ENCODE data around the gene CDH13.

CDH13 gene

DNA sequence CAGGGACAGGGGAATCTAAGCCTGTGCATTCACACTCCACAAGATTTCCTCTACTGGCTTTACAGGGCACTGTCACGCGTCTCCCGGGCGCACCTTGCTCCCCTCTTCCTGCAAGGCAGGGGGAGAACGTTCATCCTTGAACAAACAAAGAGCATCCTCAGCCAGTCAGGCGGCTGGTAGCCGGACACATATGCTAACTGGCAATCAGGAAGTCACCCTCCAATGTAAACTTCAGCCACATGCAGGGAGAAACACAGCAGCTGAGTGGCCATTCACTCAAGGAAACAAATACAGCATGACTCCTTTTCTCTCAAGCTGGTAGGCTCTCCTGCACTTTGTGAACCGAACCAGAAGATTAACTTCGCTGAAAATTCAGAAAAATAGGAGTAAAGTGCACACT, 1170.2 kb downstream of the CDH13 start:
- no peak for DNase-seq

DNA sequence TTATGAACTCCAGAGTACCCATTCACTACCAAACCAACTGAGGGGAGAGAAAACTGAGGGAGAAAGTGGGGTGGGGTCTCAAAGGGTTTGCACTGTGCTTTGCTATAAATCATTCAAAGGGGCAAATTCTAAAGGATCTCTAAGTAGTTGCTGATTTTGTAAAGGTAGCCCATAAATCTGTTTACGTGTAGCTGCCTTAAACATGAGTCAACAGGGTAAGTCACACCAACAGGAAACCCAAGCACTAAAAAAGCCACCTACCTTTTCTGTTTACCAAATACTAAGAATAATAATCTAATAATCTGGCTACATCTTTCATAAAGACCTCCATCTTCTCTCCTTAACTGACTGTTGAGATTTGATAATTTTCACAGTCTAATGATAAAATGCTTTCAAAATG, 1172.6 kb downstream of the CDH13 start:
- DNase-seq = no peak

DNA sequence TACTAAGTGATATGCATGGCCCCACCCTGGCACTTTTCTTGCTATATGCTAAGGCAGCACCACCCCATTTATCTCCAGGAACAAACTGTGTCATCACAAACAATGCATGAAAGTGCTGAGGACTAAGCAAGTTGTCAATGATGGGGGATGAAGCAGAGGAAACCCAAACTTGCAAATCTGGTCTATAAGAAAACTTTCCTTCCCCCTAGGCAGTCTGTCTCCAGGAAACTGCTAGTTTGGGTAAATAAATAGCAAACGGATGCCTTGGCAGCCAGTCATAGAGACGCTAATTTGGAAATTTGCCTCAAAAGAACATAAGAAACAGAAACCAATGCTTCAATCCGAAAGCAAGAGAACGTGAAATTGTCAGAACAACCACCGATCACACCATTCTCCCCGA, 1175.4 kb downstream of the CDH13 start:
- DNase-seq = no peak

DNA sequence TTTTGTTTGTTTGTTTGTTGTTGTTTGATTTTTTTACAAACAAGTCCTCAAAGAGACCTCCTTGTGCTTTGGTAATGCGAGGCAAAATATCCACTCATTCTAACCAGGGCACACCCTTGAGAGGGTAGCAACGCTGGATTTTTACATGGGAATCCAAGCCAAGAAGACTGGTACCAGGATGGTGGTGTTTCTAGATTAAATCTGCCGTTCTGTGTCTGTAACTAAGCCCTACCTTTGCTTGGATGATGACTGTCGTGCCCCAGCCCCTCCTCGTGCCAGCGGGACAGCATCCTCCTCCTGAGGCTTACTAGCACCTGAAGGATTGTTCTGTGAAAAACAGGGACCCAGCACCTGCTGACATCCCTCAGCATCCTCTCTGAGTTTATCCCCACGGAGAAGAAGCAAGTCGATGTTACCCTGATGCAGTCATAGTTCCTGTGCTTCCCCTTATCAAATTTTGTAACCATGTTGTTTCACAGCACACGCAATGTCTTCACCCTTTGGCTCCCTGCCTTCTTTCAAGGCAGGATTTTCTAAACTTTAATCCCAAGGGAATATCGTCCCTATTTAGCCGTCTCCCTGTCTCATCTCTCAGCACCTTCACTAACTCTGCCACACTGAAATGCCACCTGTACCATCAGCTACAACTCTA, 1175.9 kb downstream of the CDH13 start:
- peak; percentile 51 for DNase-seq

DNA sequence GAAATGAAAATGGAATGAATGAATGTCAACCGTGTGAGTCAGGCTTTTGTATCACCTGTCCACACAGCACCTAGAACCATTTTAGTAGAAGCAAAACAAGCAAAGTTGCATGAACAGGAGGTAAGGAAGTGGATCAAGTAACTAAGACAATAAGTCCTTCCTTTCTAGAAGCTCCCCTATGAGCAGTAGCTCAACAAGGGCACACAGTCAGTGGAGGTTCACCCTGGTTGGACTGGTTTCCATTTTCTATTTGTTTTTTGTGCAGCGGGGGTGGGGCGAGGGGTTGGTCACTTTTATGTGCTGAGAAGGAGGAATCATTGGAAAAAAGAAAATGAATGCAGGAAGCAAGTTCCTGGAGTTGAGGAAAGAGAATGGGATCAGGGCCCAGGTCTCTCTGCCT, 1177.0 kb downstream of the CDH13 start:
- DNase-seq = no peak

DNA sequence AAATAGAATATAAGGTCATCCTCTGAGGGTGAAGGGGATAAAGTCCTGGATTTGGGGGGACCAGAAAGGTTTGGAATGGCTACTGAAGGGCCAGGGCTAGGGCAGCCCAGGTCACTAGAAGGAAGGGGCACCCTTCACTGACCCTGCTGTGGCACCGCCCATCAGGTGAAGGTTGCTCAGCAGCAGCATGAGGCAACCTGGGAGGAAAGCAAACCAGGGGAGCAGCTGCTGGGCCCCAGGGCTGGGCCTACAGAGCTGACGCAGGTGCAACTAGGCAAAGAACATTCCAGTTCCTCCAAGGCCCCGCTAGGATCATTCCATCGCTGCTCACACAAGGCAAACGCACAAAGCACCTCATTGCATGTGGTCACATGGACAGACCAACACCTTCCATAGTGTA, 1177.6 kb downstream of the CDH13 start:
- no peak for DNase-seq

DNA sequence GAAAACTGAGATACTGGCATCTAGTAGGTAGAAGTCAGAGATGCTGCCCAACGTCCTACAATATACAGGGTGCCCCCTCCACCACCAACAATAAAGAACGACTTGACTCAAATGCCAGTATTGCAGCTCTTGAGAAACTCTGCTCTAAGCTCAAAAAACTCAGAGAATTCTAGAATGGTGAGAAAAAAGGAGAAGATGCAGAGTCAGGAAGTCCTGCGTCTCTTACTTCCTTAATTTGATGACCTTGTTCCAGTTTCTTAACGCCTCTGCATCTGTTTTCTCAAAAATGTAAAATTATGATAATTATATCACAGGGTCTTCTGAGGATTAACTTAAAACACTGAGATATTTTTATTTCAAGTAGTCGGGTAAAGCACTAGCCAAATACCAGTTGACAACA, 1179.3 kb downstream of the CDH13 start:
- peak; percentile 89 for DNase-seq

DNA sequence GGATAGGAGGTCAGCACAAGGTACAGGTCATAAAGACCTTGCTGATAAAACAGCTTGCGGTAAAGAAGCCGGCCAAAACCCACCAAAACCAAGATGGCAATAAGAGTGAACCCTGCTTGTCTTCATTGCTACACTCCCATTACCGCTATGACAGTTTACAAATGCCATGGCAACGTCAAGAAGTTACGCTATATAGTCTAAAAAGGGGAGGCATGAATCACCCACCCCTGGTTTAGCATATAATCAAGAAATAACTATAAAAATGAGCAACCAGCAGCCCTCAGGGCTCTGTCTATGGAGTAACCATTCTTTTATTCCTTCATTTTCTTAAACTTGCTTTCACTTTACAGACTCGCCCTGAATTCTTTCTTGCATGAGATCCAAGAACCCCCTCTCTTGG, 1180.0 kb downstream of the CDH13 start:
- peak; percentile 37 for DNase-seq

DNA sequence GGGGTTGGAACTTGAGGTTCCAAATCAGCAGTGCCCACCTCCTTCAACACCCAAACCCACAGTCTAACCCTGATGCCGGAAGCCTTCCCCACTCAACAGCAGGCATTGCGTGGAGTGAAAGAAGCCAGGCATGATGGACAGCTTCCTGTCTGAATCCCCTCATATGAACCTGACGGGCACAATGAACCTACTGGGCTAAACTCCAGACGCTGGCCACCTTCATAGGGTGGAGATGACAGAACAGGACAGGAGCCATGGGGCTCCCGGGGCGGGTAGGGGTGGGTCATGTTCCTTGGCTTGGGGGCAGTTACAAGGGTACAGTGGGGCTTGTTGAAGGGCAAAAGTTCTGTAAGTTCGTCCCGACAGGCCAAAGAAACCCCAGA, 1180.5 kb downstream of the CDH13 start:
- no peak for DNase-seq

DNA sequence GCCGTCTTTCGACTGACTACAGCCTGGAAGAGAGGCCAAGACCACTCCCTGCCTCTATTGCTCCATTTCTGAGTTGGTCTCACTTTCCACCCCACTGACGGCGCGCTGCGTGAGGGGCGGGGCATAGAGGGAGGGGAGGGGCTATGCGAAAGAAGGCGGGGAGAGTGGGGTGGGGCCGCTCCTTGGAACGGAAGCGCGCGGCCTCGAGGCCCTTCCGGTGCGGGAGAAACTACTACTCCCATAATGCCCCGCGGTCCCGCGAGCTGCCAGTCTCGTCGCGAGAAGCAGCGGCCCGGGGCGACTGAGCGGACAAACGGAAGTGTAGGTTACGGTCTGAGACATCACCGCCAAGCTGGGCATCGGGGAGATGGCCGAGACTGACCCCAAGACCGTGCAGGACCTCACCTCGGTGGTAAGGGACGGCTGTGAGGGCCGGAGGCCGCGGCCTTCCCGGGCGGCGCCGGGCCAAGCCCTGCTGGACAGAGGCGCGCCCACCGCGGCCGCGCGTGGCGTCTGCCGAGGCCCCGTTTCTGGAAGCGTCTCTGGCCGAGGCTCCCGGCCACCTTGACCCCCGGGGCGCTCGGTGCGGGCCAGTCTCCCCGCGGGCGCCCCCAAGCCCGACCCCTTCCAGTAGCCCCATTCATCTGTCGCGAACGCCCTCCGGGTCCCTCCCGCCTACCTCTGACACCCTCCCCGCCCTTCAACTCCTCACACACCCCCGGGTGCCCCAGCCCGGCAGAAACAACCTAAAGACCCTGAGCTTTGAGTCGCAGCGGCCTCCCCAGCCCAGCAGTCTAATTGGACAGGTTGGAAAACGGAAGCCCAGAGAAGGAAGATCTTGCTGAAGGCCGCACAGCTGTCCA, 1181.2 kb downstream of the CDH13 start, which contains the start of gene HSBP1:
Gene HSBP1, plus strand, starts transcription at position 269 of the 863 bp plus-strand sequence. Its CDS starts 99 bp downstream, at position 368.
- DNase-seq = peak; percentile 97

DNA sequence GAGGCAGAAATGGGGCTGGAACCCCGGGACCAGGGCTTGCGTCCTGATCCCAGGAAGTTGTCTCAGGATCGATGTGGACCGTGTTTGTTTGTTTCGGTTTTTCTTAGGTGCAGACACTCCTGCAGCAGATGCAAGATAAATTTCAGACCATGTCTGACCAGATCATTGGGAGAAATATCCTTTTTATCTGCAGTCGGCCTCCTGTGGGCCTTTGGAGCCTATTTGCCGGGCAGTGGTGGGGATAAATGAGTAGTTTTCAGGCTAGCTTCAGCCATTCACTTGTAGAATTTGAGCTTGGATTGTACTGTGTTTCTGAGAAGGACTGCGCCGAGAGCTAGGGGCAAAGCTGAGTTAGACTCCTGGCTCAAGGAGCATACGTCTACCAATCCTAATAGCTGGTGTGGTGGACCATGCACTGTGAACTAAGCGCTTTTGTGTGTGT, 1181.8 kb downstream of the CDH13 start:
- no peak for DNase-seq

DNA sequence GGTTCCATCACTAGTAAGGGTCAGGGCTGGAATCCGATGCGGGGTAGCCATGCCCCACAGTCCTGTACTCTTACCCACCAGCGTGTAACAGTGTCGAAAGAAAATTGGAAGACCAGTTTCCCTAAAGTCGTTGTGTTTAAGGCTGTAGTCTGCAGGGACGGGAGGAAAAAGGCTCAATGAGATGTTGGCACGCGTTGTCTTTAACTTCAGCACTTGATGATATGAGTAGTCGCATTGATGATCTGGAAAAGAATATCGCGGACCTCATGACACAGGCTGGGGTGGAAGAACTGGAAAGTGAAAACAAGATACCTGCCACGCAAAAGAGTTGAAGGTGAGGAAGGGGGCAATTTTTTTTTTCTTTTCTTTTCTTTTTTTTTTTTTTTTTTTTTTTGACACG, 1182.3 kb downstream of the CDH13 start:
- no peak for DNase-seq

DNA sequence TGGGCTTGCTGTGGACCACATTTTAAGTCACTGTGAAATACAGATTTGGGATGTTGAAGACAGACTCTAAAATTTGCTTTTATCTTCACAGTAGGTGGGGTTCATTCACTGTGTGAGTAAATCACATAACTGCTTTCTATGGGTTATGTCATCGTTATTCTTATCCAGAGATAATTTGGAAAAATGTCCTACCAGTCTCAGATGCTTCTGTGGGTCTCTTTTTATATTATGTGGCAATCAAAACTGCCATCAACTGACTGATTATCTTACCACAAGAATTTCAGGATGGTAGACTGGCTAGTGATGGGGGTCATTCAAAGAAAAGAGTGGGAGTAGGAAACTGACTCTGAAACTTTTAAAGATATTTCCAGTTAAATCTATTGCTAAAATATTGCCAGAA, 1184.1 kb downstream of the CDH13 start:
- DNase-seq = no peak

DNA sequence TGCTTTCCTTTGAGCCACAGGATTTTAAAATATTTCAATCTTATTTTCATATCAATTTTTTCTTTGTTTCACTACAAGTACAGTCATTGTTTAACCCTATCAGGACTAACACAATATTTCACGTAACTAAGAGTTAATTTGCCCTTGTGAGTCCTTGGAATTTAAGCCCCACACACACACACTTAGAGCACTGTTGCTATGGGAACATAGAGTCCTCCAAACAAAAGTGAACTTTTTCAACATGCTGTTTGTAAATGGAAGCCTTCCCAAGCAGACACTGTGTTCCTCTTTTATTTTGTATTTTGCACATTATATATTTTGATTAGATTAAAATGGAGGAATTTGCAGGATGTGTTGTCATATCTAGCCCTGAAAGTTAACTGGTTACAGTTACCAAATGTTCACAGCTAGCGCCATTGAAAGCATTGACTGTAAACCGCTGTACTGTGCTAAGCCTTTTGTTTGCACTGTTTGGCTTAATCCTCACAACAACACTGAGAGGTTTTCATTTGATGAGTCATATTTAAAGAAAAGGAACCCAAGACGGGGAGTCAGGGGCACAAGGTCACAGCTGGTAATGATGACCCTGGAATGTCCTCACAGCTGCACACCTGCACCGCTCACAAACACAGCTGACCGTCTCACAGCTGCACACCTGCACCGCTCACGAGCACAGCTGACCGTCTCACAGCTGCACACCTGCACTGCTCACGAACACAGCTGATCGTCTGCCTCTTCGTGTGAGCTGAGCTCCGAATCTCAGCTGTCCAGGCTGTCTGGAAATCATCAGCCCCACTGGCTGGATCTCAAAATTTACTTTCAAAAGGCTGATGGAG, 1187.3 kb downstream of the CDH13 start:
- no peak for DNase-seq

DNA sequence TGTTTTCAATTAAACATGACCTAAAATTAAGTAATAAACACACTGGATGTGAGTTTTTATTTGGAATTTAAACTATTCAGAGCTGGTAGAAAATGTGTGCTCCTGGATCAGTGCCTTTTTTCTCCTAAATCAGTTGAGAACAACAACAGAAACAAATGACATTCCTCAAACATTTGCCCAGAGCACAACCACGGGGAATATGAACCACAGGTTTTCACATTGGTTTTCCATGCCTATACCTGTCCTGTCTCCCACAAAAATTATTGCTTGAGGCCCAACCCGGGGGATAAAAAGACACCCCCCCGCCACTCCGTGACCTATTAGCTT, 1187.9 kb downstream of the CDH13 start:
- DNase-seq = no peak

DNA sequence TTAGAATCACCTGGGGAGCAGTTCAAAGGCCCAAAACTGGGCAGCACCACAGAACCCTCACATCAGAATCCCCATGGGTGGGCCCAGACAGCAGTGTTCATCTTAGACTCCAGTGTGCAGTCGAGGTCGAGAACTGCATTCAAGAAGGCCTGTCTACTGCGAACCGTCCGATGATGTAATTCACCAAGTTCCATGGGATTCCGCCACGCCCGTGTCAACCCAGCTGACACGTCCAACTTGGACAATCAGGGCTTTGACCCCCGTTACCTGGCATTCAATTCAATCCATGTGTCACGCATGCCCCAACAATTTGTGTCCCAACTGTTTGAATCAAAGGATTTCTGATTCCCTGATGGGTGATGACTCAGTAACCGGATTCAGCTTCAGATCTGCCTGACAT, 1190.3 kb downstream of the CDH13 start:
- DNase-seq = no peak

DNA sequence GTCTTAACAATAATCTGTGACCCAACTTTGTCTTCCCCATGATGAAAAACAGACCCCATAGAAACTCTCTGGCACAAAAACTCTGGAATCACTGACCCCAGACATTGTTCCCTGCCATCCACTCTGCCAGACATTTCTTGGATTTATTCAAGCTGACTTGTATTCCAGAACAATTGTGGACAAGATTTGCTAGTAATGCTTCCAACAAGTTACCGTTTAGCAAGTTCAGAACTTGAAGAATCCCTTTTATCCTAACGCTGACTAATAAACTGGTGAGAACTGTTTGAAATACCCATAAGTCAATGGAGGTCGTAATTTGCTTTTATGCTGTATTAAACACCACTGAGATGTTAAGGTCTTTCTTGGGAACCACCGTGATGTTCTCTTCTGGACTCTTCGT, 1191.5 kb downstream of the CDH13 start:
- DNase-seq = no peak

DNA sequence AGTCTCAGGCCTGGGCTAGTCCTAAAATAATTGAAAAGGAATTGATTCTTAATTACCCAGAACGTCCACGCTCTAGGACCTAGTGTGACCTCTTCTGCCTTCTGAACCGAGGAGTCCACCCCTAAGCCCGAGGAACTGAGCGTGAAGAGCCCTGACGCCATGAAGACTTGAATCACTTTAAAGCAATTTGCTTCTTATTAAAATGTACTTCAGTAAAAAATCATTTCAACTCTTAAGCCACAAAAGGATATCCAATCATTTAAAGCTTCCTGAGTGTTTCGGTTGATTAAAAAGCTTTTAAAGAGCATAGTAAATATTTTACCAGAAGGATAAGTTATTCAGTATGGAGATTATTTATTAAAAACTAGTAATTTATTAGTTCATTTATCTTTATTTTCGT, 1192.6 kb downstream of the CDH13 start:
- DNase-seq = no peak

DNA sequence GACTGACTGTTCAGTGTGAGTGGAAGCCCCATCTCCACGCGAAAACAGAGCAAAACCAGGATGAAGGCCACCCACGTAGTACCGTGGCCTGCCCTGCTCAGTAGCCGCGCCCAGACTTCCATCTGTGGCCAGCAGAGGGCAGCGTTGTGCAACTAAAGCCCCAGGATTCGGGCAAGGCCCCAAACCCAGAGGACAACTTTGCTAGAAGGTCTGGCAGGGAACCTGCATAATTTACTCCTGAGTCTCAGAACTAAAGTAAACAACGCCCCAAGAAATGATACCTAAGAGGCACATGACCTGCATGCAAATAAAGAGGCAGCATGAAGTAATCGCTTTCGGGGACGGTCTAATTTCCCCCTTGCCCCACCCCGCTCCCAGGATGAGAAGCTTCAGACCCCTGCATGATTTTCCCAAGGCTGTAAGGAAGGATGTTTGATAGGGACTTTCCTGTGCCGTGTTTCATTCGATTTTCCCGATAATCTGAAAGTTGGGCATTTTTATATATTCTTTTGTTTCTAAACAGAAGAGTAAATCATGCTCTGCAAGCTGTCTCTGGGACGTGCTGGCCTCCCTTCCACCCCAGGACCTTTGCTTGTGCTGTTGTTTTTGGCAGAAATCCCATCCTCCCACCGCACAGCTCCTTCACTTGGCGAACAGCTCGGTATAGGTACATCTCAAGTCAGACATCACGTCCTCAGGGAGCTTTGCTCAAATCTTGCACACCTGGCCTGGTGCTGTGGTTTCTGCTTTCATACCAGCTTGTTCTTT, 1199.6 kb downstream of the CDH13 start:
- DNase-seq = peak; percentile 64

DNA sequence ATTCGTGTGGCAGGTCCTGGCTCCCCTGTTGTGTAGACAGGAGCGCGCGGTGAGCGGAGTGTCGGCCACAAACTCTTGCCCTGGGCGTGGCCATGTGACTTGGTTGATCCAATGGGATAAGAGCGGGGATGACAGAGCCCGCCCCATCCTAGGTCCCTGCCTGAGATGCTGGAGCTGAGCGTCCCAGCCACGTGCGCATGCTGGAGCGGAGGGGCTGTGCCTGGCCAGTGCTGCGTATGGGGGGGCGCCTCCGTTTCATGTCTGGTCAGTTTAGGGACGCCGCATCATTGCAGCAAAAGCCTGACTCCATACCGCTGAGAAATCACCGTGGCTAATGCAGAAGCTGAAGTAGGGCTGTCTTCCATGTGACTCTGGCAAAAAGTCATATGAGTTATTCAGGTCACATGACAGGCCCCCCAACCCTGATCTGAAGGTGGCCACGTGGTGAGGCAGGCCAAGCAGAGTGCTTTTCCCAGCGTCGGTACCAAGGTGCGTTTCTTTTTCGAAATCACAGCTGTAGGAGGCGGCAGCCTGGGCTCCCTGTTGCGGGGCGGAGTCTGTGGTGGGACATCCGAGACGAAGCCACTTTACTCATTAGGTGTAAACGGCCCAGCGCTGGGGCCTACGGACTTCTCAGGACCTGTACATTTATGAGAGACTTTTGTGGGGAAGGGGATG, 1203.5 kb downstream of the CDH13 start:
- no peak for DNase-seq

DNA sequence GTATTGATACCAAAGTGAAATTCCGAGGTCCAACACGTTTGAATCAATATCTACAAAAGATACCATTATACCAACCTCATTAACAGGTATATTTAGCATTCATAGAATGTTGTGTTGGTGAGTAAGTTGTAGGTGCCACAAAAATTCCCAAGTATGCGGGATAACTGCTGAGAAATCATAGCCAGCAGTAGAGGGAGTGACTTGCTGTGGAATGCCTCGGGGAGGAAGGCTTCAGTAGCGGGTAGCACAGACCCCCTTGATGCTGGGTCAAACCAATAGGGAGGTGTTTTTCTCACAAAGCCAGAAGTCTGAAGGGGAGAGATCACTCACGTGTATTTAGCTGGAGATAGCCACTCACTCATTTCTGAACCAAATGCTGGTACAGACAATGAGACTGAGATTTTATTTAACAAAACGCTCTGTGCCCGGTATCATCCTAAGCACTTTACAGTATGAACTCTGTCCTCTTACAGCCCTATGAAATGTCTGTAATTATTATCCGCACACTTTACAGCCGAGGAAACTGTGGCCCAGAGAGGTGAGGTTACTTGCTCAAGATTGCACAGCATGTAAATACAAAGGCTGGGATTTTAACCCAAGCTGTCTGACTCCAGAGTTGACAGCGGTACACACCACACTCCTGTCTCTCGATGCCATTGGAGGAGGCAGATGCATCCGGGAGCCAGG, 1204.1 kb downstream of the CDH13 start:
- DNase-seq = no peak

All from inflammatory macrophage treated with lipopolysaccharide for 4 hours (primary cell).